Pancreas (tissue), 10 donors: ENCODE data around the gene SALL4. TPM values are rescaled to one million over a fixed set of nuclear protein-coding genes. Genes with fewer than 3 reads are reported as not detected.
"Not testable (repeated sequence)": the region's sequence is repeated elsewhere in the genome, so short reads cannot be mapped to it uniquely, and the experiment has no call there.

Source experiments
- ATAC-seq, 4 donors: fragments of 200-7000 bp; cut with Tn5 transposase; one replicate each; pipeline versions ENCODE4 v1.8.0 to v1.9.1; 2020; ENCODE audit warnings: mild to moderate bottlenecking in 4 of 4, moderate library complexity in 4 of 4
- DNase-seq, 6 donors: peaks; one replicate each; pipeline ENCODE4 v3.0.0-alpha.2; 2020
- FAIRE-seq: peaks from 2 replicates; lab custom pipeline; 2012; peaks lifted over from hg19 to GRCh38; lab: Jason Lieb, UNC
- H3K27ac ChIP-seq, 4 donors: fragments of 200-600 bp; sonication (generic); 1 replicate in 3 of 4; 2 replicates in 1 of 4; pipeline versions ENCODE4 v1.5.0 to v1.8.0; 2020
- H3K27me3 ChIP-seq, 4 donors: fragments of 200-600 bp; one replicate each; pipeline ENCODE4 v1.8.0; 2021
- H3K36me3 ChIP-seq, 3 donors: fragments of 200-600 bp; sonication (generic) in 1 of 3; one replicate each; pipeline versions ENCODE4 v1.5.0 to v1.8.0; 2020 to 2021
- H3K4me1 ChIP-seq, 3 donors: fragments of 200-600 bp; one replicate each; pipeline ENCODE4 v1.8.0; 2021
- H3K4me3 ChIP-seq, 4 donors: fragments of 200-600 bp; sonication (generic) in 2 of 4; one replicate each; pipeline versions ENCODE4 v1.5.0 to v1.8.0; 2020 to 2021
- H3K9me3 ChIP-seq, 4 donors: fragments of 200-600 bp; one replicate each; pipeline ENCODE4 v1.8.0; 2021
- CTCF ChIP-seq, 4 donors: fragments of 200-600 bp; sonication (generic) in 3 of 4; IDR thresholded peaks; one replicate each; pipeline versions ENCODE4 v1.5.0 to v1.8.0; 2021; ENCODE audit warnings: antibody characterized with exemption in 4 of 4
- WGBS, 2 donors: extraction: QIAGEN DNeasy Blood & Tissue Kit; methylation state at CpG; one replicate each; pipeline ENCODE4 v1.1.7; 2013; 5-methylcytosine and 5-hydroxymethylcytosine counted together
- intact Hi-C, 3 donors: fragments of 100-400 bp; cut with DNase I; formaldehyde crosslinking; loops; one replicate each; pipeline versions ENCODE4 v1.11.1 to v1.14.2; 2022
- polyA plus RNA-seq, 2 donors: library from polyadenylated mRNA; stranded (reverse); fragments of 200-250 nt; gene quantifications; one replicate each; pipeline ENCODE4 v1.2.3, GENCODE V29; 2013
- total RNA-seq, 6 donors: library from RNA; stranded (reverse); fragmentation: NEBNext Ultra II Directional in 4 of 6; extraction: Animal tissue kit (Norgen Biotek cat#: 25700) in 4 of 6; gene quantifications; one replicate each; pipeline versions ENCODE4 v1.2.1 to v1.2.4, GENCODE V29; 2021 to 2023
- donor health status: healthy with polysubstance abuse.
- donor health status: DM: no; HTN: no; CAD: no; lungs with moderate emphysema.
- donor health status: DM: no; HTN: no; CAD: no.
- donor health status: control.
- donor health status: control.
- donor health status: Bipolar disorder and iron deficiency.
- donor health status: DM: yes; HTN: yes; CAD: no.
- donor health status: DM: no; HTN: no; CAD: no.
- donor health status: DM: no; HTN: no; CAD: no.
- donor health status: DM: yes; HTN: yes; CAD: no.

The SALL4 gene
- total and polyA plus RNA-seq, 8 donors: 1.1 to 3.0 (median 1.9) TPM

GRCh38 chr20:51740838-51741237 lies 61.5 kb downstream of the SALL4 start:
- no peak for ATAC-seq
- no peak overlapping the region for H3K4me3 ChIP-seq
- no peak for TF ChIP-seq CTCF (IDR thresholded peaks at IDR 0.05)
- H3K36me3 ChIP-seq: no peaks in the 10 kb centered on the region
- no peaks in the 10 kb centered on the region for H3K9me3 ChIP-seq
- 94 to 96% methylated on average over 3 of the region's 3 CpGs for WGBS, 2 donors
- no peak for DNase-seq
- H3K27ac ChIP-seq: no peak overlapping the region
- H3K27me3 ChIP-seq: no peaks in the 10 kb centered on the region
- intact Hi-C loops: no loop called here
- FAIRE-seq: no peak
- peaks cover 5 to 28% (median 7%) of the 10 kb centered on the region in 3 donors for H3K4me1 ChIP-seq

- ATAC-seq, H3K27ac ChIP-seq, H3K9me3 ChIP-seq, H3K36me3 ChIP-seq, H3K27me3 ChIP-seq, intact Hi-C loops, DNase-seq, FAIRE-seq, H3K4me3 ChIP-seq: not testable (repeated sequence)
- H3K4me1 ChIP-seq: peaks cover 5 to 28% (median 7%) of the 10 kb centered on the region in 3 donors
- 98 to 99% methylated on average over 7 of the region's 7 CpGs for WGBS, 2 donors
Observed at GRCh38 chr20:51740308-51740707, 62.0 kb downstream of the SALL4 start.

- intact Hi-C loops: no loop called here
- 85 to 93% methylated on average over 4 of the region's 4 CpGs for WGBS, 2 donors
- no peak for FAIRE-seq
Observed at GRCh38 chr20:51739722-51740249, 62.5 kb downstream of the SALL4 start.

GRCh38 chr20:51738877-51739447 lies 63.4 kb downstream of the SALL4 start:
- H3K9me3 ChIP-seq: no peaks in the 10 kb centered on the region
- ATAC-seq (peak in 2 of 4 donors; percentile 12 to 14), FAIRE-seq (no peak), DNase-seq (no peak)
- H3K27ac ChIP-seq: no peak overlapping the region
- WGBS, 2 donors: 91 to 93% methylated on average over 12 of the region's 12 CpGs
- intact Hi-C loops: no loop called here
- H3K4me1 ChIP-seq: peaks cover 3 to 17% (median 3%) of the 10 kb centered on the region in 3 donors
- H3K36me3 ChIP-seq: no peaks in the 10 kb centered on the region
- H3K4me3 ChIP-seq: no peak overlapping the region
- no peaks in the 10 kb centered on the region for H3K27me3 ChIP-seq
- TF ChIP-seq CTCF (IDR thresholded peaks at IDR 0.05): no peak

More at GRCh38 chr20:51739722-51740249, 62.5 kb downstream of the SALL4 start:
- TF ChIP-seq CTCF (IDR thresholded peaks at IDR 0.05): no peak
- no peaks in the 10 kb centered on the region for H3K9me3 ChIP-seq
- peaks cover 5 to 22% (median 7%) of the 10 kb centered on the region in 3 donors for H3K4me1 ChIP-seq
- H3K36me3 ChIP-seq: no peaks in the 10 kb centered on the region
- H3K4me3 ChIP-seq: no peak overlapping the region
- ATAC-seq (no peak), DNase-seq (no peak)
- H3K27ac ChIP-seq: no peak overlapping the region
- H3K27me3 ChIP-seq: no peaks in the 10 kb centered on the region

GRCh38 chr20:51738261-51738660 lies 64.1 kb downstream of the SALL4 start:
- DNase-seq, H3K4me3 ChIP-seq, intact Hi-C loops, H3K9me3 ChIP-seq, ATAC-seq, FAIRE-seq, H3K36me3 ChIP-seq, H3K27ac ChIP-seq, H3K27me3 ChIP-seq: not testable (repeated sequence)
- H3K4me1 ChIP-seq: peaks cover 0 to 15% (median 0%) of the 10 kb centered on the region in 3 donors
- WGBS, 2 donors: 95% methylated on average over 15 of the region's 15 CpGs

- intact Hi-C loops: no loop called here
- Histone ChIP-seq H3K9me3 (no peaks in the 10 kb centered on the region), H3K4me3 (no peak overlapping the region), H3K27ac (no peak overlapping the region), H3K4me1 (peaks cover 0 to 1% (median 0%) of the 10 kb centered on the region in 3 donors), H3K36me3 (no peaks in the 10 kb centered on the region), H3K27me3 (no peaks in the 10 kb centered on the region)
- TF ChIP-seq CTCF (IDR thresholded peaks at IDR 0.05): no peak
- FAIRE-seq: no peak
- no peak for ATAC-seq
- no peak for DNase-seq
- WGBS, 2 donors: 66 to 72% methylated on average over 5 of the region's 5 CpGs
Observed at GRCh38 chr20:51736947-51737346, 65.4 kb downstream of the SALL4 start.
